HepG2 (cell line): Measurements from ENCODE around the gene STAT5A. TPM values are rescaled to one million over a fixed set of nuclear protein-coding genes. Genes with fewer than 3 reads are reported as not detected.

Experiments
- ARNT ChIP-seq: fragments of 450-650 bp; IDR thresholded peaks from 2 replicates; pipeline ENCODE4 v1.6.1; 2017
- CREM ChIP-seq, 2 experiments: sonication (generic) in 1 of 2; formaldehyde crosslinking in 1 of 2; IDR thresholded peaks; 2 replicates each; pipeline versions ENCODE4 v1.4.0 to v1.6.1; 2016 to 2020; ENCODE audit warnings: antibody characterized with exemption in 1 of 2, mild to moderate bottlenecking in 1 of 2, missing genetic modification reagents in 1 of 2
- ERF ChIP-seq: IDR thresholded peaks from 2 replicates; pipeline ENCODE4 v1.6.1; 2018; ENCODE audit warnings: missing biosample characterization, missing genetic modification reagents
- GMEB1 ChIP-seq: sonication (generic); formaldehyde crosslinking; IDR thresholded peaks from 2 replicates; pipeline ENCODE4 v1.5.1; 2020; ENCODE audit warnings: missing genetic modification reagents, mild to moderate bottlenecking, borderline replicate concordance
- GPBP1L1 ChIP-seq: sonication (generic); formaldehyde crosslinking; IDR thresholded peaks from 2 replicates; pipeline ENCODE4 v1.5.0; 2020; ENCODE audit warnings: mild to moderate bottlenecking, missing genetic modification reagents
- HOXA9 ChIP-seq: sonication (generic); formaldehyde crosslinking; IDR thresholded peaks from 2 replicates; pipeline ENCODE4 v1.8.1; 2022; ENCODE audit warnings: missing genetic modification reagents, mild to moderate bottlenecking, moderate library complexity, borderline replicate concordance
- MAFF ChIP-seq: IDR thresholded peaks from 2 replicates; pipeline ENCODE4 v1.6.1; 2011; ENCODE audit warnings: low read depth, low read length, improper control_type of control experiment
- MTA1 ChIP-seq: sonication (generic); formaldehyde crosslinking; IDR thresholded peaks from 2 replicates; pipeline ENCODE4 v1.4.0; 2020; ENCODE audit warnings: missing genetic modification reagents, mild to moderate bottlenecking, borderline replicate concordance
- POGZ ChIP-seq: sonication (generic); formaldehyde crosslinking; IDR thresholded peaks from 2 replicates; pipeline ENCODE4 v1.4.0; 2020; ENCODE audit warnings: mild to moderate bottlenecking, missing genetic modification reagents
- PRPF4 ChIP-seq: fragments of 200-400 bp; formaldehyde crosslinking; IDR thresholded peaks from 2 replicates; pipeline ENCODE4 v1.6.1; 2016; ENCODE audit warnings: low read length, low read depth; ENCODE audit not compliant: poor library complexity, severe bottlenecking
- RFXAP ChIP-seq: sonication (generic); formaldehyde crosslinking; IDR thresholded peaks from 2 replicates; pipeline ENCODE4 v1.4.0; 2020; ENCODE audit warnings: missing genetic modification reagents, borderline replicate concordance
- SALL1 ChIP-seq: sonication (generic); formaldehyde crosslinking; IDR thresholded peaks from 2 replicates; pipeline ENCODE4 v1.8.0; 2022; ENCODE audit warnings: mild to moderate bottlenecking, missing genetic modification reagents
- SRF ChIP-seq: IDR thresholded peaks from 2 replicates; pipeline ENCODE4 v1.6.1; 2011; ENCODE audit warnings: mild to moderate bottlenecking, low read depth, low read length, moderate library complexity
- SRSF1 ChIP-seq: fragments of 200-400 bp; formaldehyde crosslinking; optimal IDR thresholded peaks from 2 replicates; pipeline ENCODE3; 2017; ENCODE audit warnings: mild to moderate bottlenecking, low read depth, low read length, moderate library complexity
- THRA ChIP-seq: sonication (generic); formaldehyde crosslinking; IDR thresholded peaks from 2 replicates; pipeline ENCODE4 v1.4.0; 2020; ENCODE audit warnings: missing genetic modification reagents, borderline replicate concordance
- TMF1 ChIP-seq: sonication (generic); formaldehyde crosslinking; IDR thresholded peaks from 2 replicates; pipeline ENCODE4 v1.8.1; 2022; ENCODE audit warnings: low read depth, missing genetic modification reagents
- ZNF10 ChIP-seq: sonication (generic); formaldehyde crosslinking; IDR thresholded peaks from 2 replicates; pipeline ENCODE4 v1.4.0; 2020; ENCODE audit warnings: mild to moderate bottlenecking, low read depth, missing genetic modification reagents, borderline replicate concordance
- ZNF124 ChIP-seq: sonication (generic); formaldehyde crosslinking; IDR thresholded peaks from 2 replicates; pipeline ENCODE4 v1.4.0; 2020; ENCODE audit warnings: missing genetic modification reagents
- ZNF282 ChIP-seq: fragments of 450-650 bp; IDR thresholded peaks from 2 replicates; pipeline ENCODE4 v1.6.1; 2018; ENCODE audit not compliant: partially characterized antibody
- ZNF30 ChIP-seq: sonication (generic); formaldehyde crosslinking; IDR thresholded peaks from 2 replicates; pipeline ENCODE4 v1.5.0; 2020; ENCODE audit warnings: mild to moderate bottlenecking, missing genetic modification reagents
- ZNF552 ChIP-seq: sonication (generic); formaldehyde crosslinking; IDR thresholded peaks from 2 replicates; pipeline ENCODE4 v1.9.0; 2022; ENCODE audit warnings: missing genetic modification reagents, mild to moderate bottlenecking, borderline replicate concordance
- ZNF773 ChIP-seq: sonication (generic); formaldehyde crosslinking; IDR thresholded peaks from 2 replicates; pipeline ENCODE4 v1.4.0; 2020; ENCODE audit warnings: missing genetic modification reagents, borderline replicate concordance
- ZNF792 ChIP-seq: IDR thresholded peaks from 2 replicates; pipeline ENCODE4 v1.6.1; 2016
- ZNF841 ChIP-seq: sonication (generic); formaldehyde crosslinking; IDR thresholded peaks from 2 replicates; pipeline ENCODE4 v1.8.1; 2023; ENCODE audit warnings: missing genetic modification reagents, borderline replicate concordance
- ZNF891 ChIP-seq: sonication (generic); formaldehyde crosslinking; IDR thresholded peaks from 2 replicates; pipeline ENCODE4 v1.5.0; 2020; ENCODE audit warnings: mild to moderate bottlenecking, missing genetic modification reagents
- polyA plus RNA-seq, 8 experiments: library from polyadenylated mRNA; depleted of rRNA in 3 of 8; stranded (reverse) in 7 of 8; unstranded in 1 of 8; fragments of >200 nt; fragmentation: Illumina TruSeq in 4 of 8; extraction: Trizol in 4 of 8; gene quantifications; 2 replicates each; pipeline versions ENCODE4 v1.2.1 to v1.2.3, GENCODE V29; 2011 to 2016; ENCODE audit warnings: low read depth in 4 of 8, missing spikeins in 1 of 8, mixed read lengths in 1 of 8; ENCODE audit not compliant: insufficient read depth in 1 of 8
- total RNA-seq, 5 experiments: library from RNA; depleted of rRNA; stranded (reverse); fragments of >200 nt; fragmentation: Illumina TruSeq; extraction: Trizol; gene quantifications; 2 replicates each; pipeline ENCODE4 v1.2.3, GENCODE V29; 2016; ENCODE audit warnings: low read depth in 1 of 5

The STAT5A gene
- total and polyA plus RNA-seq, 2 of the 13 experiments (the other 11 are each of a cell fraction or from before 2014, with no cell fraction given) = 1.4 to 4.1 TPM

- no peak for TF ChIP-seq GMEB1 (CRISPR knock-in tag)
- no peak for TF ChIP-seq GPBP1L1 (CRISPR knock-in tag)
- no peak for TF ChIP-seq ZNF10
- TF ChIP-seq POGZ (CRISPR knock-in tag) = no peak
- TF ChIP-seq ZNF124 (CRISPR knock-in tag) = no peak
- TF ChIP-seq PRPF4 = no peak
- TF ChIP-seq ERF (CRISPR knock-in tag) = 0 out of 2 replicates have a peak, but pooled peaks have one; percentile 3
- no peak for TF ChIP-seq RFXAP (CRISPR knock-in tag)
- peak; percentile 43; the same call in 1 of the 2 replicates for TF ChIP-seq SRF
- TF ChIP-seq ZNF773 (CRISPR knock-in tag) = no peak
- no peak for TF ChIP-seq ZNF792 (CRISPR knock-in tag)
- TF ChIP-seq ARNT = no peak
- TF ChIP-seq ZNF552 = no peak
- TF ChIP-seq THRA (CRISPR knock-in tag) = no peak
- TF ChIP-seq CREM (IDR thresholded peaks at IDR 0.05) = no peak
- no peak for TF ChIP-seq CREM (CRISPR knock-in tag; IDR thresholded peaks at IDR 0.05)
- no peak for TF ChIP-seq ZNF30 (CRISPR knock-in tag)
- 0 out of 2 replicates have a peak, but pooled peaks have one; percentile 16 for TF ChIP-seq ZNF891 (CRISPR knock-in tag)
- TF ChIP-seq HOXA9 = no peak
- TF ChIP-seq MTA1 (CRISPR knock-in tag) = no peak
- TF ChIP-seq SALL1 (CRISPR knock-in tag) = peak; percentile 36; the same call in 1 of the 2 replicates
- TF ChIP-seq TMF1 = 0 out of 2 replicates have a peak, but pooled peaks have one; percentile 8
- no peak for TF ChIP-seq ZNF841 (CRISPR knock-in tag)
- TF ChIP-seq SRSF1 = peak; percentile 12
- TF ChIP-seq ZNF282 = no peak
- TF ChIP-seq MAFF = no peak
Measured at GRCh38 chr17:42275527-42276358, 12.6 kb upstream of the STAT5A start (continued).
